Measurements from ENCODE around the gene PNPLA7.

DNA sequence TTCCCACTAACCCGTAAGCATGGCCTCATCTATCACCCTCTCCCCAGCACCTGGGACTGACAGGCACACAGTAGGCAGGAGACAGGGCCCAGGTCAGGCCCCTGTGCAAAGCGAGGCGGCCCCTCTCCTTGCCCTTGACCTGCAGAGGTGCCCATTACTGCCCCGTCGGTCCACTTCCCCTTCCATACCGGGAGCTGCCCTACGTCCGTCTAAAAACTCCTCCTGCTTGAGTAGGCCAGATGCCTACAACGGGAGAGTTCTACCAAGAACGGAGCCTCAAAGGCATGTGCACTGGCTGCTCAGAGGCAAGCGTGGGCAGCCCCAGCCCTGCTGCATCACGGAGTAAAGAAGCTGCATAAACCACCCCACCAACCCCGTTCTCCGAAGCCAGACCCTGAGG, 33.1 kb upstream of the PNPLA7 start:
- TF ChIP-seq, protein P1, sequence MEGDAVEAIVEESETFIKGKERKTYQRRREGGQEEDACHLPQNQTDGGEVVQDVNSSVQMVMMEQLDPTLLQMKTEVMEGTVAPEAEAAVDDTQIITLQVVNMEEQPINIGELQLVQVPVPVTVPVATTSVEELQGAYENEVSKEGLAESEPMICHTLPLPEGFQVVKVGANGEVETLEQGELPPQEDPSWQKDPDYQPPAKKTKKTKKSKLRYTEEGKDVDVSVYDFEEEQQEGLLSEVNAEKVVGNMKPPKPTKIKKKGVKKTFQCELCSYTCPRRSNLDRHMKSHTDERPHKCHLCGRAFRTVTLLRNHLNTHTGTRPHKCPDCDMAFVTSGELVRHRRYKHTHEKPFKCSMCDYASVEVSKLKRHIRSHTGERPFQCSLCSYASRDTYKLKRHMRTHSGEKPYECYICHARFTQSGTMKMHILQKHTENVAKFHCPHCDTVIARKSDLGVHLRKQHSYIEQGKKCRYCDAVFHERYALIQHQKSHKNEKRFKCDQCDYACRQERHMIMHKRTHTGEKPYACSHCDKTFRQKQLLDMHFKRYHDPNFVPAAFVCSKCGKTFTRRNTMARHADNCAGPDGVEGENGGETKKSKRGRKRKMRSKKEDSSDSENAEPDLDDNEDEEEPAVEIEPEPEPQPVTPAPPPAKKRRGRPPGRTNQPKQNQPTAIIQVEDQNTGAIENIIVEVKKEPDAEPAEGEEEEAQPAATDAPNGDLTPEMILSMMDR (IDR thresholded peaks at IDR 0.05): no peak
- no peak for TF ChIP-seq POLR2AphosphoS5 (IDR thresholded peaks at IDR 0.05; ENCODE audit: low read depth, low read length)

Measured in Panc1 (cell line).